Brain microvascular endothelial cell (primary cell): ENCODE measurements around the gene SUN5.

Source experiments
- DNase-seq: peaks from one replicate; pipeline ENCODE4 v3.0.0-alpha.2; 2020
- H3K27ac ChIP-seq: fragments of 250-450 bp; sonication (Bioruptor Pico); 2 replicates; pipeline ENCODE4 v1.5.1; 2020; ENCODE audit warnings: mild to moderate bottlenecking, moderate library complexity
- H3K27me3 ChIP-seq: fragments of 250-450 bp; sonication (Bioruptor Pico); replicated peaks from 2 replicates; pipeline ENCODE4 v1.5.1; 2020; ENCODE audit warnings: mild to moderate bottlenecking
- H3K36me3 ChIP-seq: fragments of 250-450 bp; sonication (Bioruptor Pico); replicated peaks from 2 replicates; pipeline ENCODE4 v1.5.1; 2020; ENCODE audit warnings: mild to moderate bottlenecking
- H3K4me3 ChIP-seq: 2 replicates; pipeline ENCODE4 v1.5.1; 2011; ENCODE audit warnings: low read depth, mild to moderate bottlenecking, control low read depth, low read length, moderate library complexity
- in situ Hi-C: cut with HindIII; loops from 2 replicates; pipeline ENCODE4 v1.10.0; 2017; ENCODE audit warnings: low sequenced_read_pairs, low pct_ligation_motif_present
- TF ChIP-seq, protein P1 (sequence below): IDR thresholded peaks from 2 replicates; pipeline ENCODE4 v1.5.1; 2011; ENCODE audit warnings: low read depth, mild to moderate bottlenecking, moderate library complexity, low read length, control low read depth, inconsistent platforms; ENCODE audit errors: missing control alignments

The SUN5 gene

DNA sequence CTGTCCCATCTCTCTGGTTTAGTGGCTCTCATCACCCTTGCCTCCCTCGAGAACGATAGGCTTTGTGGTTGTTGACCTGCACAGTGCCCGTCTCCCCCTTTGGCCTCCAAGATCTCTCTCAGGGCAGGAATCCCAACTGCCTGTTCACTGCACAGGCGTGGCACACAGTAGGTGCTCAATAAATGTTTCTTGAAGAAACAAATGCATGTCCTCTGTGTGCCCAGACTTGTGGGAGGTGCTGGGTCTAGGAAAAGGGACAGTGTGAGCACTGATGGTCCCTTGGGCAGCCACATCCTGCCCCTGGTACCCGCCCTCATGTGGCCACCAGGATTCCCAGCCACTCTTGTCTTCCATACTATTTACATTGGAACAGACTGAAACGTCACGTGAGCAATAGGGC is 24.6 kb upstream of the SUN5 start:
- H3K4me3 ChIP-seq: no peak overlapping the region
- in situ Hi-C loops: no loop called here
- H3K27me3 ChIP-seq: no peaks in the 10 kb centered on the region
- no peak for DNase-seq
- TF ChIP-seq, protein P1, sequence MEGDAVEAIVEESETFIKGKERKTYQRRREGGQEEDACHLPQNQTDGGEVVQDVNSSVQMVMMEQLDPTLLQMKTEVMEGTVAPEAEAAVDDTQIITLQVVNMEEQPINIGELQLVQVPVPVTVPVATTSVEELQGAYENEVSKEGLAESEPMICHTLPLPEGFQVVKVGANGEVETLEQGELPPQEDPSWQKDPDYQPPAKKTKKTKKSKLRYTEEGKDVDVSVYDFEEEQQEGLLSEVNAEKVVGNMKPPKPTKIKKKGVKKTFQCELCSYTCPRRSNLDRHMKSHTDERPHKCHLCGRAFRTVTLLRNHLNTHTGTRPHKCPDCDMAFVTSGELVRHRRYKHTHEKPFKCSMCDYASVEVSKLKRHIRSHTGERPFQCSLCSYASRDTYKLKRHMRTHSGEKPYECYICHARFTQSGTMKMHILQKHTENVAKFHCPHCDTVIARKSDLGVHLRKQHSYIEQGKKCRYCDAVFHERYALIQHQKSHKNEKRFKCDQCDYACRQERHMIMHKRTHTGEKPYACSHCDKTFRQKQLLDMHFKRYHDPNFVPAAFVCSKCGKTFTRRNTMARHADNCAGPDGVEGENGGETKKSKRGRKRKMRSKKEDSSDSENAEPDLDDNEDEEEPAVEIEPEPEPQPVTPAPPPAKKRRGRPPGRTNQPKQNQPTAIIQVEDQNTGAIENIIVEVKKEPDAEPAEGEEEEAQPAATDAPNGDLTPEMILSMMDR: no peak
- no peak overlapping the region for H3K27ac ChIP-seq
- no peaks in the 10 kb centered on the region for H3K36me3 ChIP-seq

GRCh38 chr20:33027769-33028751 is 23.8 kb upstream of the SUN5 start:
- in situ Hi-C loops: no loop called here
- no peak overlapping the region for H3K4me3 ChIP-seq
- no peak for DNase-seq
- H3K36me3 ChIP-seq: no peaks in the 10 kb centered on the region
- TF ChIP-seq, protein P1: no peak
- H3K27me3 ChIP-seq: no peaks in the 10 kb centered on the region
- no peak overlapping the region for H3K27ac ChIP-seq

- Histone ChIP-seq H3K4me3 (no peak overlapping the region), H3K27me3 (no peaks in the 10 kb centered on the region), H3K36me3 (no peaks in the 10 kb centered on the region), H3K27ac (no peak overlapping the region)
- TF ChIP-seq, protein P1: no peak
- in situ Hi-C loops: no loop called here
- DNase-seq: no peak
These were observed 22.8 kb upstream of the SUN5 start for GRCh38 chr20:33026779-33027759.

DNA sequence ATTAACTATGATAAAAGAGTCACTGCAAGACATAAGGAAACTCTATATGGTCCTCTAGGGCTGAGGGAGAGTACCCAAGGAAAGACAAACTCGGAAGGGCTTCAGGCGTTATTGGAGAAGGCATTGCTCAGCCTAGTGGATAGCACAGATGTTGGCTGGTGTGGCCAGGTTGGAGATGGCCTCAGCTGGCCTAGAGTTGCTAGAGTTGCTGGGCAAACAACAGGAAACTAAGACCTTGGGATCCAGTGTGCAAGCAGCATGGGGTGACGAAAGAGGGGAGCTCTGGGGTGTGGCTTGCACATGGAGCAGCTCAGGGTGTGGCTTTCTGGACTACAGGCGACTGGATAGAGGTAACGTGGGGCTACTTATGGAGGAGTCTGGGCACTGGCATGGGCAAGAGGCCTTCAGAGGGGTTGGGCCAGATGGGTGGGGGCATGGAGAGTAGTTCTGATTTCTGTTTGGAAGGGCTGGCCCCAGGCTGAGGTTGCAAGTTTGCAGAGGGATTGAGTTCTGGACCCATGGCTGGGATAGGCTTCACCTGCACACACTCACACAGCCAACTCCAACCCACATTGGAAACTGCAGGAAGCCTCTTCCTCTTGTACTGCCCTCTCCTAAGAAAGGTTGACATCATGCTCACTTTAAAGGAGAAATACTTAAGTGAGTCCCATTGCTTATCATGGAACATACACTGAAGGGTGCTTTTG is 22.0 kb upstream of the SUN5 start:
- TF ChIP-seq, protein P1: no peak
- Histone ChIP-seq H3K27ac (no peak overlapping the region), H3K36me3 (no peaks in the 10 kb centered on the region), H3K27me3 (no peaks in the 10 kb centered on the region), H3K4me3 (no peak overlapping the region)
- in situ Hi-C loops: no loop called here
- no peak for DNase-seq

DNA sequence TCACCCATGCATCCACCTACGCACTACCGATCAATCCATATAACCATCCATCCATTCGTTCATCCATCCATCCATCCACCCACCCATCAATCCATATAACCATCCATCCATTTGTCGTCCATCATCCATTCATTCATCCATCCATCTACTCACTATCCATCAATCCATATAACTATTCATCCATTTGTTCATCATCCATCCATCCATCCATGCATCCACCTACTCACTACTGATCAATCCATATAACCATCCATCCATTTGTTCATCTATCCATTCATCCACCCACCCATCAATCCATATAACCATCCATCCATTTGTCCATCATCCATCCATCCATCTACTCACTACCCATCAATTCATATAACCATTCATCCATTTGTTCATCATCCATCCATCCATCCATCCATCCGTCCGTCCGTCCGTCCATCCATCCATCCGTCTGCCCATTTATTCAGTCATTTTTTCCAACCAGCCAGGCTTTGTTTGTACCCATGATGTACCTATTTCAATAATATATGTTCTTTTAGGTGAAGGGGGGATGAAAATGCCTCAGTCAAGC is 21.2 kb upstream of the SUN5 start:
- in situ Hi-C loops: no loop called here
- H3K36me3 ChIP-seq: no peaks in the 10 kb centered on the region
- TF ChIP-seq, protein P1: no peak
- H3K27me3 ChIP-seq: no peaks in the 10 kb centered on the region
- DNase-seq: no peak
- H3K27ac ChIP-seq: no peak overlapping the region
- no peak overlapping the region for H3K4me3 ChIP-seq
